Nasal cavity respiratory epithelium epithelial cell of viscerocranial mucosa (primary cell): ENCODE measurements around the gene EMC1. TPM values are rescaled to one million over a fixed set of nuclear protein-coding genes. Genes with fewer than 3 reads are reported as not detected.

ENCODE experiments used
- total RNA-seq: library from RNA; depleted of rRNA; stranded (reverse); fragments of >200 nt; gene quantifications from 2 replicates; pipeline ENCODE4 v1.2.3, GENCODE V29; 2014

The EMC1 gene
- 78.9 and 90.5 TPM in 2 replicates for total RNA-seq

GRCh38 chr1:19251305-19252196 is at the start of gene EMC1, which contains the start of gene MRTO4:
EMC1 (minus strand) TSS chr1:19251524; CDS start chr1:19251509, 15 bp downstream.
MRTO4 (plus strand) TSS chr1:19251805; CDS start chr1:19251836, 31 bp downstream.

GRCh38 chr1:19288324-19289241 is 37.3 kb upstream of the EMC1 start, which contains the start of gene AKR7A3:
AKR7A3 (minus strand) TSS chr1:19288770; CDS start chr1:19288709, 61 bp downstream.

GRCh38 chr1:19209990-19210771 is 41.1 kb downstream of the EMC1 start, which contains the start of gene UBR4:
UBR4 (minus strand) TSS chr1:19210266; CDS start chr1:19210248, 18 bp downstream.

Other genes with a start within 250 kb of the EMC1 start
- gene UBR4, start 41.3 kb downstream of the EMC1 start, total RNA-seq: 129 and 182 TPM in 2 replicates
- 33.1 and 41.7 TPM in 2 replicates for gene MRTO4, start 281 bp upstream of the EMC1 start, total RNA-seq
- 0.34 and 0.57 TPM in 2 replicates for gene AKR7A3, start 37.2 kb upstream of the EMC1 start, total RNA-seq
- gene AKR7A2, start 60.6 kb upstream of the EMC1 start, total RNA-seq: 31.4 and 37.1 TPM in 2 replicates
- 23.9 and 30.0 TPM in 2 replicates for gene SLC66A1, start 60.8 kb upstream of the EMC1 start, total RNA-seq
- gene CAPZB, start 234.0 kb upstream of the EMC1 start, total RNA-seq: 87.8 and 107 TPM in 2 replicates